ENCODE measurements around the gene MOV10. TPM values are rescaled to one million over a fixed set of nuclear protein-coding genes. Genes with fewer than 3 reads are reported as not detected.
A peak's percentile ranks its signal among the peaks of the same experiment; 100 is the strongest.

The MOV10 gene
- total and polyA plus RNA-seq, 2 of the 8 experiments (the other 6 are each of a cell fraction or from before 2014, with no cell fraction given) = 57.3 to 109 TPM

GRCh38 chr1:112715264-112716053 lies 41.0 kb downstream of the MOV10 start, which contains the start of gene PPM1J (continued):
- TF ChIP-seq SP1 (IDR thresholded peaks at IDR 0.05; ENCODE audit: low read depth, low read length) (0 out of 2 replicates have a peak, but pooled peaks have one; percentile 18), TCF12 (IDR thresholded peaks at IDR 0.05; ENCODE audit: low read depth, low read length) (0 out of 2 replicates have a peak, but pooled peaks have one; percentile 40)
